Activated T-cell treated with anti-CD3 and anti-CD28 coated beads for 4 hours (primary cell): ENCODE data around the gene SRSF11.

Experiments
- DNase-seq: peaks from one replicate; pipeline ENCODE4 v3.0.0-alpha.2; 2020

SRSF11 gene

DNA sequence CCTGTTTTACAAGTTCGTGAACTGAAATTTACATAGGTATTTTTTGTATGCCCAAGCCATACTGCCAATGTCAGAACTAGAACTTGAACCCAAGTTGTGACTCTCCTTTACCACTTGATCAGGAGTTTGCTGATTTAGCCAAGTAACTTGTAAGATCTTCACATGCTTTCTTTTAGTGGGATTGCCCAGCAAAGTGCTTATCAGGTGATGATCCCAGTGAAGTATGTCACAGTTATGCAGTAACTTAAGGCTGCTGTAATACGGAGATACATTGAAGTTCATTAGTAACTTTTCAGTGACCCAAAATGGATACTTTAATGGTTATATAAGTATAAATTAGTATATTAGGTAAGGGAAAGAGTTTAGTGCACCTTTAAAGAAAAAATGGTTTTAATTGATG lies 3.8 kb downstream of the SRSF11 start:
- no peak for DNase-seq

DNA sequence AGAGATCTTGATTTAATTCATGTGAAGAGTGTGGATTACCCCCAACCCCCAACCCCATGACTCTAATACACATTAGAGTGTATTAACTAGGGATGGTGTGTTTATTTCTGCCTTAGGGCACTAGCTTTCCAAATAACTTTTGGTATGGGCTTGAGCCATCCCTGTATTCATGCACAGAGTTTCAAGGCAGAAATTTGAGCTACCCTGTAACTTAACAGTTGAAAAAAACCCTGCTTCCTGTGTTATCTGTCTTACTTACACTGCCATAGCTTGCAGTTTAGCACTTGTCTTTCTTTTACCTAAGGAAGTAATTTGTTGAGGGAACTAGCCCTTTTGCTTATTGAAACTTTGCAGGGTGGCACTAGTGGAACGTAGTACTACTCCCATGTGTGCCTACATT lies 6.3 kb downstream of the SRSF11 start:
- DNase-seq, result no peak

DNA sequence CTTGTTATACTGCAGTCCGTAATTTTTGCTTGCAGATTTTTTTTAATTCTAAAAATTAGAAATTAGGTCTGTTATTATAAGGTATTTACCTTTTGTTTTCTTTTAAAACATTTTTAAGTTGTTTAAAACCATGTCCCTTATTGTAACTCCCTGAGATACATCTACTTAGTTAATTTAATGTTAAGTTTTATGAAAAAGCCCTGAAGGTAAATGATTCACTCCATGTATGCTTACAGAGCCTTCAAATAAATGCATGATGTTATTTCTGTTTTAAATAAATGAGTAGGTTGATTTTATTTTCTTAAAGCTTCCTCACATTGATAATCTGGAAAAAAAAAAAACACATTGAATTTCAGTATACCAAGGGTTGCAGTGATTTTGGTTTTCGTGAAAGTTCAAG lies 7.5 kb downstream of the SRSF11 start:
- no peak for DNase-seq

DNA sequence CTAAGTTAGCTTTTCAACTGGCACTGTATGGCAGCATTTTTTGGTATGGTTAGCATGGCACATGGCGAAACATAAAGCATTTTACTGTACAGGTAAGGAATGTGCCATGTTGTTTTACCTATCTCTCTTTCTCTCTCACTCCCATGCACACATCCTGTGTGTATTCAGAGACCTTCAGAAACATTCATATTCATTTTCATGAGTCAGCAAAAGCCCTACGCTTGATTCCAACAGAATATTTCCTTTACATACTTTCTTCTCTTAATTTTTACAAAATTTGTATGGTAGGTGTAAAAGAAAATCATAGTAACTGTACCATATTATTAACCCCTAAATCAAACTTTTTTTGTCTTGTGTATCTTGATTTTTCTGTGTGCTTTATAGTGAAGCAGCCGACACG lies 10.3 kb downstream of the SRSF11 start:
- no peak for DNase-seq

DNA sequence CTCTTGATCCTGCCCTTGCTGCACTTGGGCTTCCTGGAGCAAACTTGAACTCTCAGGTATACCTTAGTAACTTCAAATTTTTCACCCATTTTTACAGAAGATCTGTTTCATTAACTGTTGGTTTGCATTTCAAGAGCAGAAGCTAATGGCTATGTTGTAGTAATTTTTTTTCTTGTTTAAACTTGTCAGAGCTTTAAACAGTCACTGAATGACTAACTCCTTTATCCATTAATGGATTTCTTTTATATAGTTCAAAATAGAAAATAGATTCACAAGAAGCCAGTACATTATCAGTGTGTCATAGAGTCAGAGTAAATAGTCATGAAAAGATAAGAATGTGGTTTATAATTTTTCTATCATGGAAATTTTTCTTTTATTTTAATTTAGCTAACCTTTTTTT lies 13.6 kb downstream of the SRSF11 start:
- no peak for DNase-seq

DNA sequence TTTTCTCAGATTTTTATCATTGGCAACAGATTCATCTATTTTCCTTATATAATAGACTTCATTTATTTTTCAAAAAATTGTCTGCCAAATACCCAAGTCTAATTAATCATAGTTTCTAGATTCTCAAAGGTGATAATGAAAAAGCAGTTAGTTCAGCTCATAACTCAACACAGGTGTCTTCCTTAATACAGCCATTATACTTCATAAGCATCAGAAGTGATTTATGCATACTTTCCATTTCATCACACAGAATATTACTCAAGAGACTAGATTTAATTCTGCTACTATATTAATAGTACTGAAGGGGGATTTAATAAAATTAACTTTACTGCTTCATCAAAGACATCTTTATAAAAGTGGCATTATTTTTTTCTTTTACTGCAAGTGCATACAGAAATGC lies 18.8 kb downstream of the SRSF11 start:
- DNase-seq, result no peak

DNA sequence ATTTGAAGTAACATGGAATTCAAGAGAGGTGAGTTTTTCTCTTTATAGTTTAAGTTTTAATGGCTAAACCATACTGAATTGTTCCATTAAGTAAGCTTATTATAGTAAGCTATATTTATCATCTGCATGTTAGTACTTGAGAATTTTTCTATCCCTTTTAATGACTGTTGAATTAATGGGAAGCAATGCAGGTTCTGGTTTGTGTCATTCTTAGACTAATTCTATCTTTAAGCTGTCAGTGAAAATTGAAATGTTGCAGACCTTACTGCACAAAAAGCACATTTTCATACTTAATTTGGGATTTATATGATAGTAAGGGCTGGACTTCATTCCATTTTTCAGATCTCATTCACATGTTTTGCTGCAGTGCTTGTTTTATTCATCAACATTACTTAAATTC lies 25.9 kb downstream of the SRSF11 start:
- DNase-seq, result no peak

DNA sequence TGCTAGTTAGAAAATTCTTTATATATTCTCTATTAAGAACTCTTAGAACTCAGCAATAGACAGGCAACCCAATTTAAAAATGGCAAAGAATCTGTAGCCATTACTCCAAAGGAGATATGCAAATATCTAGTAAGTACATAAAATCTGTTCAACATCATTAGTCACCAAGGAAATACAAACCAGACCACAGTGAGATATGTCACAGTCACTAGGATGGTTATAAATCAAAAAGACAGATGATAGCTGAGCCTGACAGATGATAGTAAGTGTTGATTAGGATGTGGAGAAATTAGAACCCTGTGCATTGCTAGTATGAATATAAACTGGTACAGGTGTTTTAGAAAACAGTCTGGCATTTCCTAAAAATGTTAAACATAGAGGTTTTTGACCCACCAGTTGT lies 26.6 kb downstream of the SRSF11 start:
- DNase-seq, result no peak

DNA sequence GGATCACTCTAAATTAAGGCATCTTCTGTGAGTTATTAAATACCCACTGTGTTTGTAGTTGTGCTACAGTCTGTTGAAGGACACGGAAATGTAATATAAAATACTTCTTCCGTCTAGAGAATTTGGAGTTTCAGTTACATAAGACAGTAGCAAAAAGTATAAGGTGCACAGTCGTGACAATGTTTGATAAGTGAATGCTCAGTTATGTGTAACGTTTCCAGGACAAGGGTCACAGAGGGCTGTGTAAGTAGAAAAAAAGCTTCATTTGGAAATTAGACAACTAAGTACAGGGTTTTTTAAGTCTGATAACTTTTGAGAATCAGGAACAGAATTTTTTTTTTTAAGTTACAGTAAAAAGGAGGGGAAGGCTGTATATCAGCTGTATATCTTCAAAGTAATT lies 27.5 kb downstream of the SRSF11 start:
- DNase-seq, result no peak

DNA sequence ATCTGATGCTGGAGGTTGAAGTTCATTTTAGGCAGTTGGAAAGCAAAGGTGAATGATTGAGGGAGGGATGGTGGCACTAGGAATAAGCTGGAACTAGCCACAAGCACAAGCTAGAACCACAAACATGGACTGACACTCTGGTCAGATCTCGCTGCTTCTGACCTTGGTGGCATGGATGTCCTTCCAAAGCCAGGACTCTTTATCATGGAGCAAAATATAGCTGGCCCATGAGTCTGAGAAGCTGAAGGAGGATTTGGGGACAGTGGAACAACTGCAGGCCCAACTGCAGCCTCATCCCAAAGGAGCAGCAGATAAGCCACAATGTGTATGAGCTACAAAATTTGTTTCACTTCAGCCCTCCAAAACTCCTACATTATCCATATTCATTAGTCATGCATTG lies 35.5 kb downstream of the SRSF11 start:
- no peak for DNase-seq

DNA sequence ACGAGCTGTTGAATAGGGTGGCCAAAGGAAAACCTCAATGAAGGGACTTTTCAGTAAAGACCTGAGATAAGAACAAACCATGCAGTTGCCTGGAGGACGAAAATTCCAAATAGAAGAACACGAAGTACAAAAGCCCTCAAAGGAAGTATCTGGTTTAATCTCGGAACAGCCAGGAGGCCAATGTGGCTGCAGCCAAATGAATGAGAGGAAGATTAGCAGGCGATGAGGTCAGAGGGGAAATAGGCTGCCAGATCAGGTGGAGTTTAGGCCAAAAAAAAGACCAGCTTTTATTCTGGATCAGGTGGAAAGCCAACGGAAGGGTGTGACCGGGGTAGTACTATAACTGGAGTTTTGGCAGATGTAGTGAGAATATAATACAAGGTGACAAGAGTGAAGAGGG lies 43.7 kb downstream of the SRSF11 start:
- no peak for DNase-seq

DNA sequence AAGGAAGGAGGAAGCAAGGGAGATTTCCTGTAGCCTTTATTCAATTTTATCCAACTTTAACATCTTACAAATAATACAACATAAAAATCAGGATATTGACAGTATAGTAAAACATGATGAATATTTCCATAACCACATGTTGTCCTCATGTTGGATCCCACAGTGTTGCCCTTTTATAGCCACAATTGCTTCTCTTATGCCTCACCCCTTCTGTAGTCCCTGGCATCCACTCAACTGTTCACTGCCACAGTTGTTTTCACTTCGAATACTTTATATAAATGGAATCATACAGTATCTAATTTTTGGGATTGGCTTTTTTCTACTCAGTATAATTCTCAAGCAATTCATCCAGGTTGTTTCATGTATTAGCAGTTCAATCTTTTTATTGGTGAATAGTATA lies 44.8 kb downstream of the SRSF11 start:
- no peak for DNase-seq

DNA sequence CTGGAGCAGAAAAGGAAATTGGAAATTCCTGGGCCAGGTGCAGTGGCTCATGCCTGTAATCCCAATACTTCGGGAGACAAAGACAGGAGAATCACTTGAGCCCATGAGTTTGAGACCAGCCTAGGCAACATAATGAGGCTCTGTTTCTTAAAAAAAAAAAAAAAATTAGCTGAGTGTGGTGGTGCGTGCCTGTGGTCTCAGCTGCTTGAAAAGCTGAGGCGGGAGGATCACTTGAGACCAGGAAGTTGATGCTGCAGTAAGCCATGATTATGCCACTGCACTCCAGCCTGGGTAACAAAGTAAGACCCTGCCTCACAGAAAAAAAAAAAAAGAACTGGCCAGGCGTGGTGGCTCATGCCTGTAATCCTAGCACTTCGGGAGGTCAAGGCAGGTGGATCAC lies 56.7 kb downstream of the SRSF11 start:
- DNase-seq, result no peak

DNA sequence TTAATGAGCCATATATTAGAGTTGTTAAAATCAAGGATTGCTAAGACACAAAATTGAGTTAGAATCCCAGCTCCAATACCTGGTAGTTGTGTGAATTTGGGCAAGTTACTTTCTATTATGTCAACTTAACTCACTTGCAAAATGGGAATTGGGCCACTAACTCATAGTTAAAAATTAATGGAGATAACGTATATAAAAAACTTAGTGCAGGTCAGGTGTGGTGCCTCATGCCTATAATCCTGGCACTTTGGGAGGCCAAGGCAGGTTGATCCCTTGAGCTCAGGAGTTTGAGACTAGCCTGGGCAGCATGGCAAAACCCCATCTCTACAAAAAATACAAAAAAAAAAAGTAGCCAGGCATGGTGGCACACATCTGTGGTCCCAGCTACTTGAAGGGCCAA lies 57.5 kb downstream of the SRSF11 start:
- DNase-seq, result no peak

DNA sequence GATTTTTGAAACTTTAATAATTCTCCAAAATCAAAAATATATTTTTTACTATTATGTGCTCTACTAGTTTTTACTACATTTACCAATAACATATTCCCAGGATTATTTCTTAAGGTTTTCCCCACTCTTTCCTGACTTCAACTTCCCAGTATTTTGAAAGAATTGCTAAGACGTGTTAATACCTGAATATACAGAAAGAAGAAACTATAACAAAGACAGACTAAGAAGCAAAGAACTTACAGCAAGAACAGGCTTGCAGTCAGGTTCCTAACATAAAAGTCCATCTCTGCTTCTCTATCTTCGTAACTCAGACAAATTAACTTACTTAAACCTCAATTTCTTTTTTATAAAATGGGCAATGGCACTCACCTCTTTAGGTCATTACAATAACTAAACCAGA lies 63.2 kb downstream of the SRSF11 start:
- DNase-seq, result no peak

DNA sequence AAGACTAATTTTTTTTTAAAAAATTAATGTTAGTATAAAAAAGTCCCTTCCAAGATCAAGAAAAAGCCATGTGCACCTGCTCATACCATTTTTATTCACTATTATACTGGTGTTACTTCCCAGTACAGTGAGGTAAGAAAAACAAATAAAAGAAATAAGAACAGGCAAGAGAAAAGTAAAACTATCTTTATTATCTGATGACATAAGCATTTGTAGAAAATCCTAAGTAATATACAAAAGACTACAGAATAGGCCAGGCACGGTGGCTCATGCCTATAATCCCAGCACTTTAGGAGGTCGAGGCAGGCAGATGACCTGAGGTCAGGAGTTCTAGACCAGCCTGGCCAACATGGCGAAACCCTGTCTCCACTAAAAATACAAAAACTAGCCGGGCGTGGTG lies 65.3 kb downstream of the SRSF11 start:
- no peak for DNase-seq

DNA sequence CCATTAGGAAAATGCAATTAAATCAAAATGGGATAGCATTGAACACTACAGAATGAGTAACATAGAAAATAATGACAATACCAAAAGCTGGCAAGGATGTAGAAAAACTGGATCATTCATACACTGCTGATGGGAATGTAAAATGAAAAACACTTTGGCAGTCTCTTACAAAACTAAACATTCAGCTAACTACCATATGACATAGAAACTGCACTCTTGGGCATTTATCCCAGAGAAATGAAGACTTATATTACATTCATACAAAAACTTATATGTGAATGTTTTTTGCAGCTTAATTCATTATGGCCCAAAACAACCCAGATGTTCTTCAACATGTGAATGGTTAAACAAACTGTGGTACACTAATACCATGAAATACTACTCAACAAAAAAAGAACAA lies 67.0 kb downstream of the SRSF11 start:
- DNase-seq, result no peak

DNA sequence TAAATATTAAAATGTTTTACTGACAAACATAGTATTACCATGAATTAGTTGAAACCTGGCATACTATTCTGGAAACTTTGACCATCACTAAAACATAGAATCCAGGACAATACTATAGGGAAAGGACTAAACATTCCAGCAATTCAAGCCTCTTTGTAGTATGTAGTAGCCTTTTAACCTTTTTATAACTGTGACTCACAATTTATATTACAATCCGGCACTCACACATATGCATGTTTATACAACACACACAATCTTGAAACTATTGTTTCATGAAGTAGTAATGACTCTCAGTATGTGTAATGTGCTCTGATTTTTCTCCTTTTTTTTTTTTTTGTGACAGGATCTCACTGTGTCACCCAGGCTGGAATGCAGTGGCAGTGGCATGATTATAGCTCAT lies 69.0 kb downstream of the SRSF11 start:
- DNase-seq, result no peak

DNA sequence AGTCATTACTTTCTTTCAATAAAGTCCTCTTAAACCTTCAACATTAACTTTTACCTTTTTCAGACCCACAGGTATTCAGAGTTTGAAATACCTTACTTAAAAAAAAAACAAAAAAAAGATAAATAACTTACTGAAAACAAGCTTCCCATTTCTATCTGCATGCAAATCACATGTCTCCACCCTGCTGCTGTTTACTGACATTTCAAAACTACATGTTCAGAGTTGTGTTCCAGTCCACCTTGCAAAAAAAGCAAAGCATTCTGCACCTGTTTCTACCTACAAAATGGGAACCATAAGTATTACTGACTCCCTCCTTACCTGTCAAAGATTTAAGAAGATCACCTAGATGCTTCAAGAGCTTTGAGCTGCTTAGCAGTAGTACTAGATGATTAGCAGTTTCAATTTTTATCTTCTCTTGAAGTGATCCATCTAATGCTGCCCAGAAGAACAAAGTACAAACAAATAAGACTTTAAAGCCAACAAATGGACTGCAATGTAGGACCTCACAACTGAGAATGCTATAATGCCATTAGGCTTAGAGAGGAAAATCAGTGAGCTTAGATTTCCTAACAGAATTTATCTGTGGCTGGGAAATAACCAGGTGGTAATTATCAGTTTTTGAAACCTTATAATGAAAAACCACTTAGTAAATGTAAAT lies 72.1 kb downstream of the SRSF11 start:
- no peak for DNase-seq

DNA sequence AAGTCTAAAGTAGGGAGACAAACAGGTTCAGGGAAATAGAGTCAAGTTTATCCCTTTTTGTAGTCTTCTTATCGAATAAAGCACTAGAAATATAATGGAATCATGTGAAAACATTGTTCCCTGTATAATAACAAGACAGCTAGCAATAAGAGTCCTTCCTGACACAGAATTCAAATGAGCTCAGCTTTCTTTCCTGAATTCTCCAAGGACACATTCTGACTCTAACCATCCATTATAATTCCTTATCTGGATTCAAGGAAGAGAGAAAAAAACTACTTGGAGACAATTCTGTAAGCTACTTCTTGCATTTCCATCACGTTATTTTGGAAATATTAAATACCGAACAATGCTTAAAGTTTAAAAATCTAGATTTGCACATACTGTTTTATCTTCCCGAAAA lies 74.6 kb downstream of the SRSF11 start:
- no peak for DNase-seq

DNA sequence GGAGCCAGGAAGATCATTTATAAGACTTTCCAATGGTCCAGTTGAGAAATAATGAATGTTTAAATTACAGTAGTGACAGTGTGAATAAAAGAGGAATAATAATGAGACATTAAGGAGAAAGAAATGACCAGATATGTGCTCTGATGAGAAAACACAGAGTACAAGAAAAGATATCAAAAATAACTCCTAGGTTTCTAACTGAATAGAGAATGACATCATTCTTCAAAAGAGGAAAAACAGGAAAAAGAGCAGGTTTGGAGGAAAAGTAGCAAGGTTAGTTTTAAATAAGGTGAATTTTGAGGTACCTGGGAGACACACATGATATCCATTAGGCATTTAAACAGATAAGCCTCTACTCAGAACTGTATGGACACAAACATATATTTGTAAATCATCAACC lies 78.3 kb downstream of the SRSF11 start:
- no peak for DNase-seq
